Measurements from ENCODE around the gene WDFY4.

The WDFY4 gene

GRCh38 chr10:48773580-48773979 is 88.9 kb downstream of the WDFY4 start:
- no peak for TF ChIP-seq PPARA (CRISPR knock-in tag; IDR thresholded peaks at IDR 0.05; ENCODE audit: borderline replicate concordance)
- no peak for TF ChIP-seq BACH2 (CRISPR knock-in tag; IDR thresholded peaks at IDR 0.05; ENCODE audit: borderline replicate concordance)
- TF ChIP-seq GLIS3 (CRISPR knock-in tag; IDR thresholded peaks at IDR 0.05): no peak
- TF ChIP-seq ARNTL (CRISPR knock-in tag; IDR thresholded peaks at IDR 0.05; ENCODE audit: borderline replicate concordance, low read depth): no peak
- no peak for TF ChIP-seq POU6F1 (CRISPR knock-in tag; IDR thresholded peaks at IDR 0.05; ENCODE audit: borderline replicate concordance, low read depth)
- no peak for TF ChIP-seq ZNF8 (CRISPR knock-in tag; IDR thresholded peaks at IDR 0.05)
- TF ChIP-seq, protein P1, sequence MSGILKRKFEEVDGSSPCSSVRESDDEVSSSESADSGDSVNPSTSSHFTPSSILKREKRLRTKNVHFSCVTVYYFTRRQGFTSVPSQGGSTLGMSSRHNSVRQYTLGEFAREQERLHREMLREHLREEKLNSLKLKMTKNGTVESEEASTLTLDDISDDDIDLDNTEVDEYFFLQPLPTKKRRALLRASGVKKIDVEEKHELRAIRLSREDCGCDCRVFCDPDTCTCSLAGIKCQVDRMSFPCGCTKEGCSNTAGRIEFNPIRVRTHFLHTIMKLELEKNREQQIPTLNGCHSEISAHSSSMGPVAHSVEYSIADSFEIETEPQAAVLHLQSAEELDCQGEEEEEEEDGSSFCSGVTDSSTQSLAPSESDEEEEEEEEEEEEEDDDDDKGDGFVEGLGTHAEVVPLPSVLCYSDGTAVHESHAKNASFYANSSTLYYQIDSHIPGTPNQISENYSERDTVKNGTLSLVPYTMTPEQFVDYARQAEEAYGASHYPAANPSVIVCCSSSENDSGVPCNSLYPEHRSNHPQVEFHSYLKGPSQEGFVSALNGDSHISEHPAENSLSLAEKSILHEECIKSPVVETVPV (CRISPR knock-in tag; IDR thresholded peaks at IDR 0.05): no peak
- TF ChIP-seq, protein P2, sequence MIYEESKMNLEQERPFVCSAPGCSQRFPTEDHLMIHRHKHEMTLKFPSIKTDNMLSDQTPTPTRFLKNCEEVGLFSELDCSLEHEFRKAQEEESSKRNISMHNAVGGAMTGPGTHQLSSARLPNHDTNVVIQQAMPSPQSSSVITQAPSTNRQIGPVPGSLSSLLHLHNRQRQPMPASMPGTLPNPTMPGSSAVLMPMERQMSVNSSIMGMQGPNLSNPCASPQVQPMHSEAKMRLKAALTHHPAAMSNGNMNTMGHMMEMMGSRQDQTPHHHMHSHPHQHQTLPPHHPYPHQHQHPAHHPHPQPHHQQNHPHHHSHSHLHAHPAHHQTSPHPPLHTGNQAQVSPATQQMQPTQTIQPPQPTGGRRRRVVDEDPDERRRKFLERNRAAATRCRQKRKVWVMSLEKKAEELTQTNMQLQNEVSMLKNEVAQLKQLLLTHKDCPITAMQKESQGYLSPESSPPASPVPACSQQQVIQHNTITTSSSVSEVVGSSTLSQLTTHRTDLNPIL (CRISPR knock-in tag; IDR thresholded peaks at IDR 0.05; ENCODE audit: low read depth): no peak
- TF ChIP-seq TOX (CRISPR knock-in tag; IDR thresholded peaks at IDR 0.05; ENCODE audit: borderline replicate concordance): no peak
- no peak for TF ChIP-seq CSDC2 (CRISPR knock-in tag; IDR thresholded peaks at IDR 0.05)
- TF ChIP-seq RARB (CRISPR knock-in tag; IDR thresholded peaks at IDR 0.05): no peak
- no peak for ATAC-seq

GRCh38 chr10:48774416-48775205 is 89.9 kb downstream of the WDFY4 start:
- no peak for TF ChIP-seq PPARA (CRISPR knock-in tag; IDR thresholded peaks at IDR 0.05; ENCODE audit: borderline replicate concordance)
- TF ChIP-seq ZFP30 (CRISPR knock-in tag; IDR thresholded peaks at IDR 0.05): no peak
- no peak for TF ChIP-seq ARNTL (CRISPR knock-in tag; IDR thresholded peaks at IDR 0.05; ENCODE audit: borderline replicate concordance, low read depth)
- no peak for TF ChIP-seq ZC3H10 (CRISPR knock-in tag; IDR thresholded peaks at IDR 0.05)
- no peak for TF ChIP-seq TOX (CRISPR knock-in tag; IDR thresholded peaks at IDR 0.05; ENCODE audit: borderline replicate concordance)
- TF ChIP-seq ZNF70 (CRISPR knock-in tag; IDR thresholded peaks at IDR 0.05): no peak
- no peak for TF ChIP-seq SNAI2 (CRISPR knock-in tag; IDR thresholded peaks at IDR 0.05)
- TF ChIP-seq ISL1 (CRISPR knock-in tag; IDR thresholded peaks at IDR 0.05): no peak
- TF ChIP-seq, protein P1 (CRISPR knock-in tag; IDR thresholded peaks at IDR 0.05): no peak
- TF ChIP-seq BACH2 (CRISPR knock-in tag; IDR thresholded peaks at IDR 0.05; ENCODE audit: borderline replicate concordance): no peak
- TF ChIP-seq, protein P3, sequence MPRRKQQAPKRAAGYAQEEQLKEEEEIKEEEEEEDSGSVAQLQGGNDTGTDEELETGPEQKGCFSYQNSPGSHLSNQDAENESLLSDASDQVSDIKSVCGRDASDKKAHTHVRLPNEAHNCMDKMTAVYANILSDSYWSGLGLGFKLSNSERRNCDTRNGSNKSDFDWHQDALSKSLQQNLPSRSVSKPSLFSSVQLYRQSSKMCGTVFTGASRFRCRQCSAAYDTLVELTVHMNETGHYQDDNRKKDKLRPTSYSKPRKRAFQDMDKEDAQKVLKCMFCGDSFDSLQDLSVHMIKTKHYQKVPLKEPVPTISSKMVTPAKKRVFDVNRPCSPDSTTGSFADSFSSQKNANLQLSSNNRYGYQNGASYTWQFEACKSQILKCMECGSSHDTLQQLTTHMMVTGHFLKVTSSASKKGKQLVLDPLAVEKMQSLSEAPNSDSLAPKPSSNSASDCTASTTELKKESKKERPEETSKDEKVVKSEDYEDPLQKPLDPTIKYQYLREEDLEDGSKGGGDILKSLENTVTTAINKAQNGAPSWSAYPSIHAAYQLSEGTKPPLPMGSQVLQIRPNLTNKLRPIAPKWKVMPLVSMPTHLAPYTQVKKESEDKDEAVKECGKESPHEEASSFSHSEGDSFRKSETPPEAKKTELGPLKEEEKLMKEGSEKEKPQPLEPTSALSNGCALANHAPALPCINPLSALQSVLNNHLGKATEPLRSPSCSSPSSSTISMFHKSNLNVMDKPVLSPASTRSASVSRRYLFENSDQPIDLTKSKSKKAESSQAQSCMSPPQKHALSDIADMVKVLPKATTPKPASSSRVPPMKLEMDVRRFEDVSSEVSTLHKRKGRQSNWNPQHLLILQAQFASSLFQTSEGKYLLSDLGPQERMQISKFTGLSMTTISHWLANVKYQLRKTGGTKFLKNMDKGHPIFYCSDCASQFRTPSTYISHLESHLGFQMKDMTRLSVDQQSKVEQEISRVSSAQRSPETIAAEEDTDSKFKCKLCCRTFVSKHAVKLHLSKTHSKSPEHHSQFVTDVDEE (CRISPR knock-in tag; IDR thresholded peaks at IDR 0.05): no peak
- no peak for TF ChIP-seq OSR1 (CRISPR knock-in tag; IDR thresholded peaks at IDR 0.05)
- no peak for TF ChIP-seq TCF4 (CRISPR knock-in tag; IDR thresholded peaks at IDR 0.05; ENCODE audit: borderline replicate concordance)
- TF ChIP-seq CSDC2 (CRISPR knock-in tag; IDR thresholded peaks at IDR 0.05): no peak
- no peak for TF ChIP-seq ZNF565 (CRISPR knock-in tag; conservative IDR thresholded peaks at IDR 0.05; ENCODE audit: low read depth)
- TF ChIP-seq, protein P2 (CRISPR knock-in tag; IDR thresholded peaks at IDR 0.05; ENCODE audit: low read depth): no peak
- TF ChIP-seq GLIS3 (CRISPR knock-in tag; IDR thresholded peaks at IDR 0.05): no peak
- no peak for TF ChIP-seq PATZ1 (CRISPR knock-in tag; IDR thresholded peaks at IDR 0.05; ENCODE audit: borderline replicate concordance)
- ATAC-seq: no peak
